IPS-18c (cell line): ENCODE data around the gene REEP1.
"Not testable (repeated sequence)": the region's sequence is repeated elsewhere in the genome, so short reads cannot be mapped to it uniquely, and the experiment has no call there.

Experiments
- H3K4me3 ChIP-seq: 2 replicates; pipeline ENCODE4 v1.7.0; 2013; ENCODE audit warnings: low read depth, mild to moderate bottlenecking, low read length, moderate library complexity; ENCODE audit not compliant: insufficient read depth
- H3K9me3 ChIP-seq: one replicate; pipeline ENCODE4 v1.6.1; 2013; ENCODE audit warnings: mild to moderate bottlenecking, low read length, moderate library complexity; ENCODE audit not compliant: control insufficient read depth, insufficient read depth

REEP1 gene

GRCh38 chr2:86275384-86275799 lies 62.0 kb downstream of the REEP1 start:
- Histone ChIP-seq H3K9me3 (peaks cover 4% of the 10 kb centered on the region), H3K4me3 (no peak overlapping the region)

- H3K9me3 ChIP-seq: peaks cover 6% of the 10 kb centered on the region
- no peak overlapping the region for H3K4me3 ChIP-seq
These were observed 62.5 kb downstream of the REEP1 start for GRCh38 chr2:86274918-86275275.

GRCh38 chr2:86274265-86274917 lies 63.0 kb downstream of the REEP1 start:
- Histone ChIP-seq H3K4me3 (no peak overlapping the region), H3K9me3 (peaks cover 6% of the 10 kb centered on the region)

DNA sequence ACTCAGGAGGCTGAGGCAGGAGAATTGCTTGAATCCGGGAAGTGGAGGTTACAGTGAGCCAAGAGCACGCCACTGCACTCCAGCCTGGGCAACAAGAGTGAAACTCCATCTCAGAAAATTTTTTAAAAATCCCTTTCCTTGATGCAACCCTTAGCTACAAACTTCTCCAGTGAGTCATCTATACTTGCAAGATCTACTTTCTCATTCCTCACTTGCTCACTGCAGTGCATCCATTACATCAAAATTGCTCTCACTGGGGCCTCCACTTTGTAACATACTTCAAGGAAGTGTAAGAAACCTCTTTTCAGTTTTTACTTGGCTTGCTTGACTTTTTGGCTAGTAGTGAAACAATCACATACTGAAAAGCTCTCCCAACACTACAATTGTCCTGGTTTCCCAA lies 65.3 kb downstream of the REEP1 start:
- peaks cover 6% of the 10 kb centered on the region for H3K9me3 ChIP-seq
- no peak overlapping the region for H3K4me3 ChIP-seq

DNA sequence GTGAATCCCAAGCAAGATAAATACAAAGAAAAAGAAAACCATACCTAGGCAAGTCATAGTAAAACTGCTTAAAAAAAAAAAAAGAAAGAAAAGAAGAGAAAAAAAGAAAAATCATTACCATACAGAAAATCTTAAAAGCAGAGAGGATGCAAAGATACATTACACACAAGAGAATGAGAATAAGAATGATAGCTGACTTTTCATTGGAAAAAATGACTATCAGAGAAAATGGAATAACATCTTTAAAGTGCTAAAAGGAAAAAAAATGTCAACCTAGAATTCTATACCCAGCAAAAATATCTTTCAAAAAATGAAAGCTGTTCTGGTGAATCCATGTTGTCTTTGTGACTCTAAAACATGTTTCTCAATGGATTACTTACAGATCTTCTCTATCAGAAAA lies 66.2 kb downstream of the REEP1 start:
- no peak overlapping the region for H3K4me3 ChIP-seq

GRCh38 chr2:86263956-86264355 lies 73.5 kb downstream of the REEP1 start:
- no peak overlapping the region for H3K4me3 ChIP-seq
- no peaks in the 10 kb centered on the region for H3K9me3 ChIP-seq

More for the DNA sequence above, 66.2 kb downstream of the REEP1 start:
- H3K9me3 ChIP-seq: peaks cover 3% of the 10 kb centered on the region

DNA sequence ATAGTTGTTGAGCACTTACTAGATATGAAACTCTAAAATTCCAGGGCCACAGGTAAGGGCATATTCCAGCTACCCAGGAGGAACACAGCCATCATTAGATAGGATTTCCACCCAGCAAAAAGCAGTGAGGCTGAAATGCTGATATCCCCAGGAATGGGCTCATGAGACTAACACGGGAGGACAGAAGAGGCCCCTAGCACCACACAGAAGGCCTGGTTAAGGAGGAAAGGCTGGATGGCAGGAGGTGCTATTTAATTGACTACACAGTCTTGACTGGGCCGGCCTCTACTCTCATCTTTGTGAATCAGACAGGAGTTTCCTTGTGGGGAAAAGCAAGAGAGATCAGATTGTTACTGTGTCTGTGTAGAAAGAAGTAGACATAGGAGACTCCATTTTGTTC lies 76.4 kb downstream of the REEP1 start:
- no peak overlapping the region for H3K4me3 ChIP-seq
- H3K9me3 ChIP-seq: no peaks in the 10 kb centered on the region

DNA sequence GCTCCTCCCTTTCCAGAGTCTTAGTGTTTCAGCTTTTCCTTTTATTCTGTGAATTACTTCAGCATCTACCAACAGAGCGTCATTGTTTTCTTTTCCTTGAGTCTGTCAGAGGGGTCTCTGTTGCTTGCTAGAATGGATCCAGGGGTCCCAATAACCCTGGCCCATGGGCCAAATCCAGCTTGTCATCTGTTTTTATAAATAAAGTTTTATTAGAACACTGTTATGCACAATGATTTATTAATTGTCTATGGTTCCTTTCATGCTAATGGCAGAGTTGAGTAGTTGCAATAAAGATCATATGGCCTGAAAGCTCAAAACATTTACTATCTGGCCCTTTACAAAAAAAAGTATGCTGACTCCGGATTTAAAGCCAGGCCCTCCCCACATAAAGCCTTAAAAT lies 79.3 kb downstream of the REEP1 start:
- H3K4me3 ChIP-seq: no peak overlapping the region
- no peaks in the 10 kb centered on the region for H3K9me3 ChIP-seq

- Histone ChIP-seq H3K9me3 (no peaks in the 10 kb centered on the region), H3K4me3 (no peak overlapping the region)
These were observed 80.4 kb downstream of the REEP1 start for GRCh38 chr2:86256982-86257381.

GRCh38 chr2:86256300-86256699 lies 81.1 kb downstream of the REEP1 start:
- Histone ChIP-seq H3K4me3 (no peak overlapping the region), H3K9me3 (peaks cover 2% of the 10 kb centered on the region)

DNA sequence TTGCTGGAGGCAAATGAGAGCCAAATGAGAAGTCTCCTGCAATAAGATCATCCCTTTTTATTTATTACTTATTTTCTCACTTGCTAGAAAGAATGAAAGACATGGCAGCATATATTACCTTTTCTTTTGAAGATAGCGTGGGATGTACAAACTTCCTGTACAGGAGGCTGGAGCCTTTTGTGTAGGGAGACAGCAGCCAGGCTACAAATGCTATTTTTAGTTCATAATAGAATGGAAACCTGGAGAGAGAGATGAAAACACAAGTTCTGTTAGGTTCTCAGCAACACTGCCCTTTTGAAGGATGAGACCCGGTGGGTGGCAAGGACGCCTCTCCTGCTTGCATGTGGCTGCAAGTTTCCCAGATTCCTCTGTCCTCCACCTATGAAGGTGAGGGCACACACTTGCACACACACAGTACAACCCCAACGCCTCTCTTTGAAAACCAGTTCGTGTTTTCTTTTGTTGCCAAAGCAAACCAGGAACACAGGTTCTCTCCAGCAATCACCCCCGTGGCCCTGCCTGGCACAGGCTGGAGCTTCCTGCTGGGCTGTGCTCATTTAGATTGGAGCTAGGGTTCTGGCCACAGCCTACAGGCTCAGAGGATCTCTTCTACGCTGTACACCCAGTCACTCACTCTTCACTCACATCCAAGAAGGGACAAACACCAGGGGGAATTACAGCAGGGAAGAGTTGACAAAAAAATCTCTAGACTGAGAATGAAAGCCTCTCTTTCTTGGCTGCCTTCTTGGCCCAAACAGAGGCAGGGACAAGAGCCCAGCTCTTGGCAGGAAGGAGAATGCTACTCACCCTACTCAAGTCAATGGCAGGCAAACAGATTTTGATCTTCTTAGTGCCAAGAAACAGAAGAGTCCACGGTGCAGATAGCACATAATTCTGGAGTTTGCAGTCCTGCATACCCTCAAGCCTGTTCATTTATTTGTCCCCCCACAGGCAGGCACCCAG lies 82.6 kb downstream of the REEP1 start:
- no peak overlapping the region for H3K4me3 ChIP-seq
- peaks cover 2% of the 10 kb centered on the region for H3K9me3 ChIP-seq

DNA sequence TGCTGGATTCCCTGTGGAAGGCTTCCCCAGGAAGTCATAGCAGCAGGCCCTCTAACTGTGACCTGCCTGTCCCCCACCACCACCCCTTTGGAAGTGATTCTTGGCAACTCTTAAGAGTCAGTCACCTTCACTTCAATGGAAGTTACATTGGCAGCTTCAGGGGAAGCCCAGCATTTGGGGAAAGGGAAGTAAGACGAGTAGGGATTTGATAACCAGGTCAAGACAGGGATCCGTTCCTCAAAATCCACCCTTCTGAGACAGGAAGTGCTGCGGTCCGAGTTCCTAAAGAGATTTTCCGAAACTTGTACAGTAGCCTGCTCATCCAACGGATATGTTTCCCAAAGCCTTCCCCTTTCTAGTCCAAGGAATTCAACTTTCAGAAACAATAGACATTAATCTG lies 84.0 kb downstream of the REEP1 start:
- no peak overlapping the region for H3K4me3 ChIP-seq
- H3K9me3 ChIP-seq: peaks cover 2% of the 10 kb centered on the region

- Histone ChIP-seq H3K9me3 (peaks cover 2% of the 10 kb centered on the region), H3K4me3 (no peak overlapping the region)
These were observed 85.6 kb downstream of the REEP1 start for GRCh38 chr2:86251840-86252266.

DNA sequence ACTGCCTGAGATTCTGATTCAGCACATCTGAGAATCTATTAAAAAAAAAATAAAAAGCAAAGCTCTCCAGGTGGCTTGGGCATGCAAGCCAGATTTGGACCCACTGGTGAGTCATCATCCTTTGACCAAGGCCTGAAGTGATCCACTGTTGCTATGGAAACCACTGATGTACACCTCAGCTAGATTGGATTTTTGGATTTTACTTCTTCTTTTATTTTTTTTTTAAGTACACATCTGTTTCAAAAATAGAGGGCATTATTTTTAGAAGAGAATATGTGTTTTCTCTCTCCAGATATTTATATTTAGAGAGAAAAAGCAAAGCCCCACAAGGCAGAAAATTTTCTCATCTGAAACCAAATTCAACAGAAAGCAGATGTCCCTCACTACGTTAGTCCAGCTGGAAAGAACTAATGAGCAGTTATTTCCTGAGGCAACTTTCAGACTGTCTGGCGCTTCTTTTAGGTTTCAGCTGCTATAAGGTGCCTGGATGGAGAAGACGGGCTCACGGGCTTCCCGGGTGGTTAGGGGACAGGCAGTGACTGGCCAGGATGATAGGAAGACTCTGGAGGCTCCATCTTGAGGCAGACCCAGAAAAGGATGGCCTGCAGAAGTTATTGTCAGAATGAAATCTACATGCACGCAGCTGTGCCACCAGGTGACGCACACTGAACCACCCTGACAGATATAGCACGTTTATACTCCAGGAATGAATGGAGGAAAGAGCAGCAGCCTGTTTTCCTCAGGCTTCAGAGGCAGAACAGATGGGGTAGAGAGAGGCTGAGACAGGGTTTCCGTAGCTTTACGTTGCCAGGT lies 87.6 kb downstream of the REEP1 start:
- H3K9me3 ChIP-seq: peaks cover 2% of the 10 kb centered on the region
- no peak overlapping the region for H3K4me3 ChIP-seq

GRCh38 chr2:86249176-86249575 lies 88.2 kb downstream of the REEP1 start:
- peaks cover 2% of the 10 kb centered on the region for H3K9me3 ChIP-seq
- no peak overlapping the region for H3K4me3 ChIP-seq

DNA sequence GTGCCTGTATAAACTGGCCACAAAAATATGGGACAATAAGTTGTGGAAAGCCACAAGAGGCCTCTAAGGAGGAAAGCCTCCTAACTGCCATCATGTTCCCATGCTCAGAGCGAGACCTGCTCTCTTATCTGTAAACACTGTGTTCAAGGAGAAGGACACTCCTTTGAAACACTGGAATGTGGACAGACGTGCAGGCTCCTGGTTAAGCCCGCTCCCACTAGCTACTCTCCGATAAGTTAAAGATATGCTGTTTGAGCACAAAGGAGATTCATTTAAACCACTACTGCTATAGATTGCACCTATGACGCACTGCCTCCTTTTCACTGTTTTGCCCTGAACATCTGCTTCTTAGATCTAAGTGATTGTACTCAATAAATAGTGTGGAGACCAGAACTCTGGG lies 92.2 kb downstream of the REEP1 start:
- H3K9me3 ChIP-seq, H3K4me3 ChIP-seq: not testable (repeated sequence)

GRCh38 chr2:86244781-86245180 lies 92.6 kb downstream of the REEP1 start:
- not testable (repeated sequence) for H3K9me3 ChIP-seq

More at GRCh38 chr2:86244781-86245180, 92.6 kb downstream of the REEP1 start:
- H3K4me3 ChIP-seq: not testable (repeated sequence)
